ENCODE results near the gene PTK7.

DNA sequence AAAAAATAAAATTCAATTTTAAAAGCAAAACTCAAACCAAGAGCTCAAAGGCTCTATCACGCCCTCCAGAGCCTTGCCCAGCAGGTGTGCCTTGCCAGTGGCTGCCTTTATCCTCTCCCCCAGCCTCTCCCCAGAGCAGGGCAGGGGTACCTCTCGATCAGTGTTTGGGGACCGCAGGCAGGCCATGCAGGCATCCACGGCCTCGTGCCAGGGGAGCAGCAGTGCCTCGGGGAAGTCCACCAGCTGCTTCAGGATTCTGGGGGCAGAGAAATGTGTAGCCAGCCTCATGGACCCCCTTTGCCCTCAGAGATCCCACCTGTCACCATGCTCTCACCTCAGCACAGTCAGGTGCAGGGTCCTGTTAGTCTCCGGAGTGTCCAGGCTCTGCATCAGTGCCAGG lies 28.1 kb upstream of the PTK7 start:
- TF ChIP-seq YY1 (IDR thresholded peaks at IDR 0.05; ENCODE audit: insufficient read depth, insufficient read length) (no peak), SUZ12 (IDR thresholded peaks at IDR 0.05; ENCODE audit: extremely low read depth, insufficient read depth, insufficient read length) (no peak)
